ENCODE results near the gene NKTR. TPM values are rescaled to one million over a fixed set of nuclear protein-coding genes. Genes with fewer than 3 reads are reported as not detected.

NKTR gene
- total RNA-seq, 1 donor from 2014 or later = 118 TPM

DNA sequence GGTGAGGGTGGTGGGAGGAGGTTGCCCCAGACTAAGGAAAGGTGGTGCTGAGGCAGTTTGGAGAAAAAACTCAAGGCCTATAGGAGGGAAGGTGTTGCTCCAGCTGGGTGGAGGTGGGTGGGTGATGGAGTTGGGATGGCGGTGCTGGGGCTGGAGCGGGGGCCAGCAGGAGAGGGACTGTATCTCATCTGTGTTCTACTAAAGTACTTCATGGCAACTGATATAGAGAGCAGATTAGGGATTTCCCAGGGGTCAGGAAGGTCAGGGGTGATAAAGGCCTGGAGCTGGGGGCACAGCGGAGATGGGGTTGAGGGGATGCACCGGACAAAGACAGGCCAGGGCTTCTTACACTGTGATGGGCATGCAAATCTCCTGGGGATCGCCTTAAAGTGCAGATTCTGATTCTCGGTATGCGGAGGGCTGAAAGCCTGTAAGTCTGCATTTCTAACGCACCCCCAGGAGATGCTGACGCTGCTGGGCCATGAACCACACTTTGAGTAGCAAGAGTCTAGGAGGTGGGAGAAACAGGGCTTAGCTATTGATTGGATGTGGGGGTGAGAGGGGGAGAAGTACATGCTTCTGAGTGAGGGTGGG is 89.0 kb downstream of the NKTR start:
- no peak for DNase-seq (ENCODE audit: low spot score)
- no peak overlapping the region for H3K4me3 Mint-ChIP-seq (ENCODE audit: unreplicated experiment)

DNA sequence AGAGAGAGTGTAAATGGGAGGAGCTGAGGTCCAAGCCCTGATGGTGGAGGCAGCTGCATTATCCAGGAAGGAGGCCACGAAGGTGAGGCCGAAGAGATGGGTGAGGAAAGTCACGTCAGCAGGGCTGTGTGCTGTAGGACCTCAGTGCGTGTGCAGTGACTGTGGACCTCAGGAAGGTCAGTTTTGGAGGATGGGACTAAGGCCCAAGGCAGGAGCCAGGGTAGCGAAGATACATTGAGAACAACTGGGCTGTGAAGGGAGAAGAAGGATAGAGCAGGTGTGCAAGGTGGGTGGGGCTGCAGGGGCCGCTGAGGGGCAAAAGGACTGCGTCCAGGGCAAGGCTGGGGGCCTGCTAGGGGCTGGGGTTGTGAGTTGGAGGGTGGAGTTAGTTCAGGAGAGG is 89.7 kb downstream of the NKTR start:
- TF ChIP-seq, protein P1, sequence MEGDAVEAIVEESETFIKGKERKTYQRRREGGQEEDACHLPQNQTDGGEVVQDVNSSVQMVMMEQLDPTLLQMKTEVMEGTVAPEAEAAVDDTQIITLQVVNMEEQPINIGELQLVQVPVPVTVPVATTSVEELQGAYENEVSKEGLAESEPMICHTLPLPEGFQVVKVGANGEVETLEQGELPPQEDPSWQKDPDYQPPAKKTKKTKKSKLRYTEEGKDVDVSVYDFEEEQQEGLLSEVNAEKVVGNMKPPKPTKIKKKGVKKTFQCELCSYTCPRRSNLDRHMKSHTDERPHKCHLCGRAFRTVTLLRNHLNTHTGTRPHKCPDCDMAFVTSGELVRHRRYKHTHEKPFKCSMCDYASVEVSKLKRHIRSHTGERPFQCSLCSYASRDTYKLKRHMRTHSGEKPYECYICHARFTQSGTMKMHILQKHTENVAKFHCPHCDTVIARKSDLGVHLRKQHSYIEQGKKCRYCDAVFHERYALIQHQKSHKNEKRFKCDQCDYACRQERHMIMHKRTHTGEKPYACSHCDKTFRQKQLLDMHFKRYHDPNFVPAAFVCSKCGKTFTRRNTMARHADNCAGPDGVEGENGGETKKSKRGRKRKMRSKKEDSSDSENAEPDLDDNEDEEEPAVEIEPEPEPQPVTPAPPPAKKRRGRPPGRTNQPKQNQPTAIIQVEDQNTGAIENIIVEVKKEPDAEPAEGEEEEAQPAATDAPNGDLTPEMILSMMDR (IDR thresholded peaks at IDR 0.05; ENCODE audit: unreplicated experiment) = no peak
- peaks cover 9% of the 10 kb centered on the region for H3K27me3 Mint-ChIP-seq (ENCODE audit: unreplicated experiment)
- DNase-seq (ENCODE audit: low spot score) = no peak
- no peak overlapping the region for H3K27ac Mint-ChIP-seq (ENCODE audit: unreplicated experiment)
- no peak overlapping the region for H3K4me3 Mint-ChIP-seq (ENCODE audit: unreplicated experiment)
- no peaks in the 10 kb centered on the region for H3K9me3 Mint-ChIP-seq (ENCODE audit: unreplicated experiment)
- no peaks in the 10 kb centered on the region for H3K36me3 Mint-ChIP-seq (ENCODE audit: low read depth, unreplicated experiment)
- no peaks in the 10 kb centered on the region for H3K4me1 Mint-ChIP-seq (ENCODE audit: unreplicated experiment)

More for the DNA sequence above, 89.0 kb downstream of the NKTR start:
- H3K27ac Mint-ChIP-seq (ENCODE audit: unreplicated experiment) = no peak overlapping the region
- H3K27me3 Mint-ChIP-seq (ENCODE audit: unreplicated experiment) = peaks cover 9% of the 10 kb centered on the region
- no peaks in the 10 kb centered on the region for H3K9me3 Mint-ChIP-seq (ENCODE audit: unreplicated experiment)
- H3K4me1 Mint-ChIP-seq (ENCODE audit: unreplicated experiment) = no peaks in the 10 kb centered on the region
- H3K36me3 Mint-ChIP-seq (ENCODE audit: low read depth, unreplicated experiment) = no peaks in the 10 kb centered on the region
- TF ChIP-seq, protein P1 (IDR thresholded peaks at IDR 0.05; ENCODE audit: unreplicated experiment) = no peak

DNA sequence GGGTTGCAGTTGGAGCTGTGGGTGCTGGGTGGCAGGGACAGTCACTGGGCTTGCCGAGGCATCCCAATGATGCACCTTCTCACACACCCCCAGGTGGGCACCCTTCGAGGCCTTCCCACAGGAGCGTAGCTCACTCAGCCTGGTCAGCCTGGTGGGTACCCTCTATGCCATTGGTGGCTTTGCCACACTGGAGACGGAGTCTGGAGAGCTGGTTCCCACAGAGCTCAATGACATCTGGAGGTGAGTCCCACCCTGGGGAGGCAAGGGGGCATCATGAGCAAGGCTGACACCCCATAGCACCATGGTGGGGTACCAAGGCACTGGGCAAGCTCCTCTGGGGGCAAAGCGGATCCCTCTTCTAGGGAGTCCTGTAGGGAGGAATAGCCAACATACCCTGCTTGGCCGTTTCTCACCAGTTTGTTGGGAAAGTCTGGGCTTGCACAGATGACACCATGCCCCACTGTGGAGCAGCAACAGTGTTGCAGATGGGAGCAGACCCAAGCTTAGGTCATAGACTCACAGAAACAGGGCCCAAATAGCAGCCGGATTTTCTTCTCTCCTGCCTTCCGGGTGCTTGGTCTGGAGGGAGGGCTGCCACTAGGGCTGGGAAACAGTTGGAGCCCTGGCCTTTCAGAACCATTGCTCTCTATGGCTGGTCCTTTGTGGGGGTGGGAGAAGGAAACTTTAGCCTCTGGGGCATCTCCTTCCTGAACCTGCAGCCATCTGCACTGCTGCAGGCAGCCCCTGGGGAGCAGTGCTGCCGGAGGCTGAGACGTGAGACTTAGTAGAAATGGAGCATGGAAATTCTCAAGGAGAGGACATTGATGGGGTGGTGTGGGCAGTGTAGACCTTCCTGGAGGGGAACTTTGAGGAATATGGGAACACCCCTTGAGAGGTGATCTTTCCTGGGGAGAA is 90.5 kb downstream of the NKTR start:
- H3K4me3 Mint-ChIP-seq (ENCODE audit: unreplicated experiment) = no peak overlapping the region
- H3K9me3 Mint-ChIP-seq (ENCODE audit: unreplicated experiment) = no peaks in the 10 kb centered on the region
- DNase-seq (ENCODE audit: low spot score) = no peak
- no peaks in the 10 kb centered on the region for H3K36me3 Mint-ChIP-seq (ENCODE audit: low read depth, unreplicated experiment)
- TF ChIP-seq, protein P1 (IDR thresholded peaks at IDR 0.05; ENCODE audit: unreplicated experiment) = no peak
- H3K27ac Mint-ChIP-seq (ENCODE audit: unreplicated experiment) = no peak overlapping the region
- H3K4me1 Mint-ChIP-seq (ENCODE audit: unreplicated experiment) = no peaks in the 10 kb centered on the region
- peaks cover 9% of the 10 kb centered on the region for H3K27me3 Mint-ChIP-seq (ENCODE audit: unreplicated experiment)

DNA sequence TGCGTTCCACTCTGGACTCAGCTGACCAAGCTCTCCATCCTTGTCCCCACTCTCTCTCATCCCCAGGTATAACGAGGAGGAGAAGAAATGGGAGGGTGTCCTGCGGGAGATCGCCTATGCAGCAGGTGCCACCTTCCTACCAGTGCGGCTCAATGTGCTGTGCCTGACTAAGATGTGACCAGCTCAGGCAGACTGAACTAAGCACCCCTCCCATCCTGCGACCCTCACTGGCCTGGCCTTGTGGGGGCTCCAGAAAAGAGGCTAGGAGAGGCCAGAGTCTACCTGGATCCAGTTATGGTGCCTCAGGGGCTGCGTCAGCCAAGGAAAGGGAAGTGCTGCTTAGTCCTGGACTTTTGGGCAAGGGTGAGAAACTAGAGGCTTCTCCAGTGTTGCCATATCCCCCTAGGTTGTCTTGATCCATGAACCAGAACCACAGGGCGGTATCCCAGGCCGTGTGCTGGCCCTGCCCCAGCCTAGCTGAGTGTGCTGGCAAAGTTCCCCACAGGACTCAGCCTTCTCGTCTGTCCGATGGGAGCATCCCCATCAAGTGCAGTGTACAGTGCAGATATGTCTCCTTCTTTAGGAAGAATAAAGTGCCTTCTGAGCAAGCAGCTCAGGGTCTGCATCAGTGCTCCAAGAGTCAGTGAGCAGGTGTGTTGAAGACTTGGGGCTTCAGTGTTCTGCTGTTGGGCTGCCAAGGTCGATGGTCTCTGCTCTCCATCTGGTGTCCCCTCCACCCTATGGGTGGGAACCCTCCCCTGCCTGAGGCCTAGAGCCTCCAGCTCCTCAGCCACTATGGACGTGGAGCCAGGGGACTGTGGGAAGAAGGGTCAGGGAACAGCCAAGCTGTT is 91.6 kb downstream of the NKTR start:
- H3K4me3 Mint-ChIP-seq (ENCODE audit: unreplicated experiment) = no peak overlapping the region
- H3K27me3 Mint-ChIP-seq (ENCODE audit: unreplicated experiment) = peaks cover 7% of the 10 kb centered on the region
- no peaks in the 10 kb centered on the region for H3K9me3 Mint-ChIP-seq (ENCODE audit: unreplicated experiment)
- TF ChIP-seq, protein P1 (IDR thresholded peaks at IDR 0.05; ENCODE audit: unreplicated experiment) = no peak
- DNase-seq (ENCODE audit: low spot score) = no peak
- H3K4me1 Mint-ChIP-seq (ENCODE audit: unreplicated experiment) = no peaks in the 10 kb centered on the region
- H3K27ac Mint-ChIP-seq (ENCODE audit: unreplicated experiment) = no peak overlapping the region
- no peaks in the 10 kb centered on the region for H3K36me3 Mint-ChIP-seq (ENCODE audit: low read depth, unreplicated experiment)
